Stomach smooth muscle (tissue), 2 donors: ENCODE data around the gene SH3RF1.

Experiments
- H3K27ac ChIP-seq: one replicate; pipeline ENCODE4 v1.7.0; 2013; ENCODE audit warnings: mild to moderate bottlenecking, low read length, inconsistent platforms
- H3K27me3 ChIP-seq, 2 donors: one replicate each; pipeline ENCODE4 v1.7.0; 2013; ENCODE audit warnings: low read length in 2 of 2; ENCODE audit not compliant: insufficient read depth in 2 of 2, control insufficient read depth in 1 of 2
- H3K36me3 ChIP-seq, 2 donors: one replicate each; pipeline ENCODE4 v1.7.0; 2013; ENCODE audit warnings: low read length in 2 of 2; ENCODE audit not compliant: control insufficient read depth in 2 of 2, insufficient read depth in 2 of 2
- H3K4me1 ChIP-seq: one replicate; pipeline ENCODE4 v1.7.0; 2013; ENCODE audit warnings: low read length; ENCODE audit not compliant: control insufficient read depth, insufficient read depth
- H3K4me3 ChIP-seq, 2 donors: one replicate each; pipeline ENCODE4 v1.7.0; 2013; ENCODE audit warnings: low read length in 2 of 2
- H3K9ac ChIP-seq, 2 donors: one replicate each; pipeline ENCODE4 v1.7.0; 2013; ENCODE audit warnings: low read length in 2 of 2, mild to moderate bottlenecking in 1 of 2
- H3K9me3 ChIP-seq, 2 donors: one replicate each; pipeline ENCODE4 v1.7.0; 2013; ENCODE audit warnings: low read length in 2 of 2; ENCODE audit not compliant: control insufficient read depth in 2 of 2
- donor health status: healthy.
- donor health status: Pancreatic carcinoma.

Gene SH3RF1

GRCh38 chr4:169103966-169104412 is 166.8 kb downstream of the SH3RF1 start:
- Histone ChIP-seq H3K9ac (no peak overlapping the region), H3K9me3 (peaks cover 0 to under 1% of the 10 kb centered on the region in 2 donors), H3K4me3 (no peak overlapping the region), H3K36me3 (peaks cover 8 to 15% of the 10 kb centered on the region in 2 donors), H3K27me3 (no peaks in the 10 kb centered on the region), H3K4me1 (peaks cover 27% of the 10 kb centered on the region), H3K27ac (no peak overlapping the region)

GRCh38 chr4:169102026-169102425 is 168.7 kb downstream of the SH3RF1 start:
- H3K27ac ChIP-seq, result no peak overlapping the region
- peaks cover 4 to 11% of the 10 kb centered on the region in 2 donors for H3K36me3 ChIP-seq
- peaks cover 0 to 4% of the 10 kb centered on the region in 2 donors for H3K9me3 ChIP-seq
- no peak overlapping the region for H3K4me3 ChIP-seq
- H3K27me3 ChIP-seq, result no peaks in the 10 kb centered on the region
- H3K9ac ChIP-seq, result no peak overlapping the region
- peaks cover 27% of the 10 kb centered on the region for H3K4me1 ChIP-seq

GRCh38 chr4:169100670-169101101 is 170.1 kb downstream of the SH3RF1 start:
- peaks cover 3 to 4% of the 10 kb centered on the region in 2 donors for H3K36me3 ChIP-seq
- no peak overlapping the region for H3K4me3 ChIP-seq
- no peaks in the 10 kb centered on the region for H3K27me3 ChIP-seq
- peaks cover 0 to 4% of the 10 kb centered on the region in 2 donors for H3K9me3 ChIP-seq
- no peak overlapping the region for H3K9ac ChIP-seq
- H3K4me1 ChIP-seq, result peaks cover 27% of the 10 kb centered on the region
- H3K27ac ChIP-seq, result peak overlapping the region; percentile 71

GRCh38 chr4:169099771-169100180 is 171.0 kb downstream of the SH3RF1 start:
- H3K9me3 ChIP-seq, result peaks cover 0 to 4% of the 10 kb centered on the region in 2 donors
- H3K27ac ChIP-seq, result peak overlapping the region; percentile 71
- H3K9ac ChIP-seq, result no peak overlapping the region
- H3K4me3 ChIP-seq, result peak overlapping the region in 1 of 2 donors; percentile 8
- no peaks in the 10 kb centered on the region for H3K27me3 ChIP-seq
- peaks cover 4 to 10% of the 10 kb centered on the region in 2 donors for H3K36me3 ChIP-seq
- peaks cover 27% of the 10 kb centered on the region for H3K4me1 ChIP-seq

GRCh38 chr4:169098969-169099690 is 171.6 kb downstream of the SH3RF1 start:
- peaks cover 0 to 4% of the 10 kb centered on the region in 2 donors for H3K9me3 ChIP-seq
- H3K27ac ChIP-seq, result peak overlapping the region; percentile 71
- no peaks in the 10 kb centered on the region for H3K27me3 ChIP-seq
- peaks cover 4 to 10% of the 10 kb centered on the region in 2 donors for H3K36me3 ChIP-seq
- no peak overlapping the region for H3K4me3 ChIP-seq
- H3K9ac ChIP-seq, result no peak overlapping the region
- peaks cover 24% of the 10 kb centered on the region for H3K4me1 ChIP-seq

- Histone ChIP-seq H3K36me3 (peaks cover 4 to 10% of the 10 kb centered on the region in 2 donors), H3K4me1 (peaks cover 20% of the 10 kb centered on the region), H3K9ac (no peak overlapping the region), H3K27me3 (no peaks in the 10 kb centered on the region), H3K9me3 (peaks cover 0 to 4% of the 10 kb centered on the region in 2 donors), H3K27ac (peak overlapping the region; percentile 71), H3K4me3 (no peak overlapping the region)
Measured at GRCh38 chr4:169098532-169098931, 172.2 kb downstream of the SH3RF1 start.

GRCh38 chr4:169098054-169098497 is 172.7 kb downstream of the SH3RF1 start:
- Histone ChIP-seq H3K36me3 (peaks cover 4 to 10% of the 10 kb centered on the region in 2 donors), H3K4me1 (peaks cover 20% of the 10 kb centered on the region), H3K9ac (no peak overlapping the region), H3K27me3 (no peaks in the 10 kb centered on the region), H3K27ac (no peak overlapping the region), H3K4me3 (no peak overlapping the region), H3K9me3 (peaks cover 0 to 4% of the 10 kb centered on the region in 2 donors)

- H3K27me3 ChIP-seq, result no peaks in the 10 kb centered on the region
- H3K4me1 ChIP-seq, result peaks cover 18% of the 10 kb centered on the region
- no peak overlapping the region for H3K27ac ChIP-seq
- H3K9me3 ChIP-seq, result peaks cover 0 to 4% of the 10 kb centered on the region in 2 donors
- H3K9ac ChIP-seq, result no peak overlapping the region
- H3K36me3 ChIP-seq, result peaks cover 4 to 10% of the 10 kb centered on the region in 2 donors
- H3K4me3 ChIP-seq, result no peak overlapping the region
Measured at GRCh38 chr4:169096221-169096620, 174.5 kb downstream of the SH3RF1 start.

- peaks cover 6% of the 10 kb centered on the region for H3K4me1 ChIP-seq
- peaks cover 4 to 10% of the 10 kb centered on the region in 2 donors for H3K36me3 ChIP-seq
- no peak overlapping the region for H3K9ac ChIP-seq
- H3K27ac ChIP-seq, result no peak overlapping the region
- H3K9me3 ChIP-seq, result peaks cover 2 to 4% of the 10 kb centered on the region in 2 donors
- no peaks in the 10 kb centered on the region for H3K27me3 ChIP-seq
- no peak overlapping the region for H3K4me3 ChIP-seq
Measured at GRCh38 chr4:169094656-169095231, 176.0 kb downstream of the SH3RF1 start.

- Histone ChIP-seq H3K9me3 (peaks cover 0 to 2% of the 10 kb centered on the region in 2 donors), H3K9ac (no peak overlapping the region), H3K27ac (no peak overlapping the region), H3K4me1 (no peaks in the 10 kb centered on the region), H3K27me3 (no peaks in the 10 kb centered on the region), H3K36me3 (peaks cover 2 to 10% of the 10 kb centered on the region in 2 donors), H3K4me3 (no peak overlapping the region)
Measured at GRCh38 chr4:169092889-169093522, 177.8 kb downstream of the SH3RF1 start.
